Kidney (tissue), 14 donors: Measurements from ENCODE around the gene ZNF185. TPM values are rescaled to one million over a fixed set of nuclear protein-coding genes. Genes with fewer than 3 reads are reported as not detected.
A peak's percentile ranks its signal among the peaks of the same experiment; 100 is the strongest.

Experiments
- DNase-seq, 5 donors: peaks; one replicate each; pipeline ENCODE4 v3.0.0-alpha.2; 2013 to 2020
- FAIRE-seq: peaks from 2 replicates; lab custom pipeline; 2012; peaks lifted over from hg19 to GRCh38; lab: Jason Lieb, UNC
- H3K27ac ChIP-seq, 2 donors: one replicate each; pipeline ENCODE4 v1.7.0; 2013; ENCODE audit warnings: low read depth in 2 of 2, low read length in 2 of 2, inconsistent platforms in 1 of 2
- H3K27me3 ChIP-seq: one replicate; pipeline ENCODE4 v1.7.1; 2013; ENCODE audit warnings: low read length, inconsistent platforms; ENCODE audit not compliant: control insufficient read depth, insufficient read depth
- H3K36me3 ChIP-seq, 3 donors: one replicate each; pipeline versions ENCODE4 v1.7.0 to v1.7.1; 2013; ENCODE audit warnings: low read length in 3 of 3, control low read depth in 1 of 3, inconsistent platforms in 1 of 3; ENCODE audit not compliant: insufficient read depth in 3 of 3, control insufficient read depth in 2 of 3
- H3K4me1 ChIP-seq, 3 donors: one replicate each; pipeline versions ENCODE4 v1.7.0 to v1.7.1; 2013; ENCODE audit warnings: low read length in 3 of 3, inconsistent platforms in 1 of 3, low read depth in 1 of 3; ENCODE audit not compliant: control insufficient read depth in 2 of 3, insufficient read depth in 2 of 3
- H3K4me3 ChIP-seq, 3 donors: one replicate each; pipeline versions ENCODE4 v1.7.0 to v1.8.1; 2013; ENCODE audit warnings: low read length in 3 of 3, control low read depth in 1 of 3, inconsistent platforms in 1 of 3
- H3K9ac ChIP-seq, 3 donors: one replicate each; pipeline versions ENCODE4 v1.7.0 to v1.7.1; 2013; ENCODE audit warnings: low read length in 3 of 3, control low read depth in 1 of 3, inconsistent platforms in 1 of 3
- H3K9me3 ChIP-seq, 3 donors: one replicate each; pipeline versions ENCODE4 v1.7.0 to v1.7.1; 2013; ENCODE audit warnings: low read length in 3 of 3, control low read depth in 1 of 3, inconsistent platforms in 1 of 3; ENCODE audit not compliant: control insufficient read depth in 2 of 3, insufficient read depth in 1 of 3
- intact Hi-C: fragments of 100-400 bp; cut with DNase I; formaldehyde crosslinking; loops from one replicate; pipeline ENCODE4 v1.11.1; 2022
- polyA plus RNA-seq: library from polyadenylated mRNA; stranded (reverse); fragments of 350-450 nt; fragmentation: Illumina TruSeq; extraction: RNeasy Lipid Tissue Mini Kit (QIAGEN cat#74804); gene quantifications from one replicate; pipeline ENCODE4 v1.2.3, GENCODE V29; 2014; ENCODE audit warnings: low read depth, low replicate concordance; ENCODE audit not compliant: insufficient read depth
- total RNA-seq: library from RNA; stranded (reverse); fragmentation: NEBNext Ultra II Directional; extraction: Animal tissue kit (Norgen Biotek cat#: 25700); gene quantifications from one replicate; pipeline ENCODE4 v1.2.1, GENCODE V29; 2021
- TF ChIP-seq, protein P1 (sequence below): IDR thresholded peaks from 3 replicates; pipeline ENCODE4 v1.5.1; 2012; ENCODE audit warnings: mild to moderate bottlenecking, moderate library complexity, borderline replicate concordance; ENCODE audit not compliant: insufficient read depth; ENCODE audit errors: extremely low read depth
- donor health status: control.
- donor health status: control.
- donor health status: control.
- donor health status: control.
- donor health status: control.
- donor health status: DM: yes; HTN: yes; CAD: no.
- donor health status: Normal renal cell carcinoma (clear cell type).

The ZNF185 gene
- total and polyA plus RNA-seq, 2 donors from 2014 or later = 12.0 to 24.3 TPM

- no peaks in the 10 kb centered on the region for H3K36me3 ChIP-seq
- H3K4me1 ChIP-seq = peaks cover 0 to 2% (median 0%) of the 10 kb centered on the region in 3 donors
- H3K27me3 ChIP-seq = no peaks in the 10 kb centered on the region
- no peak overlapping the region for H3K4me3 ChIP-seq
- no peak overlapping the region for H3K9ac ChIP-seq
- TF ChIP-seq, protein P1, sequence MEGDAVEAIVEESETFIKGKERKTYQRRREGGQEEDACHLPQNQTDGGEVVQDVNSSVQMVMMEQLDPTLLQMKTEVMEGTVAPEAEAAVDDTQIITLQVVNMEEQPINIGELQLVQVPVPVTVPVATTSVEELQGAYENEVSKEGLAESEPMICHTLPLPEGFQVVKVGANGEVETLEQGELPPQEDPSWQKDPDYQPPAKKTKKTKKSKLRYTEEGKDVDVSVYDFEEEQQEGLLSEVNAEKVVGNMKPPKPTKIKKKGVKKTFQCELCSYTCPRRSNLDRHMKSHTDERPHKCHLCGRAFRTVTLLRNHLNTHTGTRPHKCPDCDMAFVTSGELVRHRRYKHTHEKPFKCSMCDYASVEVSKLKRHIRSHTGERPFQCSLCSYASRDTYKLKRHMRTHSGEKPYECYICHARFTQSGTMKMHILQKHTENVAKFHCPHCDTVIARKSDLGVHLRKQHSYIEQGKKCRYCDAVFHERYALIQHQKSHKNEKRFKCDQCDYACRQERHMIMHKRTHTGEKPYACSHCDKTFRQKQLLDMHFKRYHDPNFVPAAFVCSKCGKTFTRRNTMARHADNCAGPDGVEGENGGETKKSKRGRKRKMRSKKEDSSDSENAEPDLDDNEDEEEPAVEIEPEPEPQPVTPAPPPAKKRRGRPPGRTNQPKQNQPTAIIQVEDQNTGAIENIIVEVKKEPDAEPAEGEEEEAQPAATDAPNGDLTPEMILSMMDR = no peak
- intact Hi-C loops = no loop called here
- FAIRE-seq = no peak
- peak in 1 of 5 donors; percentile 63 for DNase-seq
- no peaks in the 10 kb centered on the region for H3K9me3 ChIP-seq
- no peak overlapping the region for H3K27ac ChIP-seq
Measured at GRCh38 chrX:152899111-152899873, 1.4 kb downstream of the ZNF185 start.

DNA sequence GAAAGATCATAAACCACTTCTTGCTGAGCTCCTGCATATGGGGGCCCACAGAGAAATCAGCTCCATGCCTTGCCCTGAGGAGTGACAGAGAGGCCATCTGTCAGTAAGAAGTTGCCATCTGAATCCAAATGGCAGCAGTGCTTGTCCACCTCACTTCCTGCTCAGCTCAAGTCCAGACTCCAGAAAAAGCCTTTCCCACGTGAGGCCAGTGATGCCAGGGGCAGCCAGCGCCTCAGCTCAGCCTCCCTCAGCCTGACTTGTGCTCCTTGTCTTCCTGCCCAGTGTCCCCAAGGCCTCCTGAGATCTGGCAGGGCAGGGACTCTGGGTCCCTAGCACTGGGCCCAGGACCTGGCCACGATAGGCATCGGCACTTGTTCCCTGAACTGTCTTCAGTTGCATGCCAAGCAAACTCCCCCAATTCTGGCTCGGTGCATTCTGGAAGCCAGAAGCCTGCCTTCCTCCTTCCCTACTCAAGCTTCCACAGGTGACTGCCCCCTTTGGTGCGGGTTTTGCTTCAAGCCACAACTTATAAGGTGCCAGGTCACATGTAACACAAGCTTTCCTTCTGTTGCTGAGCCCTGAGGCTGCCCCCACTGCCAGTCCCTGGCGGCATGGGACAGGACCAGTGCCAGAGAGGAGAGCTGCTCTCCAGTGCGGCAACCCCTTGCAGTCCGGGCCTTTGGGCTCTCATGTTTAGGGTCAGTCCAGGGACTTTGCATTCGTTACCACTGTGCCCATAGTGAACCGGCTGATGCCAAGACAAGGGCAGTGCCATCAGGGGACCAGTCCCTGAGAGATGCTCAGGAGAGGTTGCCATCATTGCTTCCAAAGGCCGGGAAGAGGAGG, 2.2 kb downstream of the ZNF185 start:
- no peak overlapping the region for H3K9ac ChIP-seq
- DNase-seq (peak in 1 of 5 donors; percentile 43), FAIRE-seq (no peak)
- peaks cover 0 to 2% (median 0%) of the 10 kb centered on the region in 3 donors for H3K4me1 ChIP-seq
- H3K36me3 ChIP-seq = no peaks in the 10 kb centered on the region
- TF ChIP-seq, protein P1 = no peak
- intact Hi-C loops = no loop called here
- no peaks in the 10 kb centered on the region for H3K27me3 ChIP-seq
- no peak overlapping the region for H3K27ac ChIP-seq
- no peaks in the 10 kb centered on the region for H3K9me3 ChIP-seq
- H3K4me3 ChIP-seq = no peak overlapping the region

GRCh38 chrX:152900937-152901445, 3.1 kb downstream of the ZNF185 start:
- H3K4me3 ChIP-seq = no peak overlapping the region
- no peak overlapping the region for H3K9ac ChIP-seq
- H3K9me3 ChIP-seq = no peaks in the 10 kb centered on the region
- FAIRE-seq = no peak
- intact Hi-C loops = no loop called here
- H3K36me3 ChIP-seq = no peaks in the 10 kb centered on the region
- TF ChIP-seq, protein P1 = no peak
- H3K27me3 ChIP-seq = no peaks in the 10 kb centered on the region
- no peak overlapping the region for H3K27ac ChIP-seq
- peak in 1 of 5 donors; percentile 29 for DNase-seq
- H3K4me1 ChIP-seq = peaks cover 0 to 2% (median 0%) of the 10 kb centered on the region in 3 donors
